ENCODE measurements around the gene ANXA2. TPM values are rescaled to one million over a fixed set of nuclear protein-coding genes. Genes with fewer than 3 reads are reported as not detected.
"Not testable (repeated sequence)": the region's sequence is repeated elsewhere in the genome, so short reads cannot be mapped to it uniquely, and the experiment has no call there.

The ANXA2 gene
- total and polyA plus RNA-seq, 2 experiments from 2014 or later: 4,692 to 6,052 TPM

GRCh38 chr15:60411774-60412425 is 14.1 kb upstream of the ANXA2 start:
- Histone ChIP-seq H2AFZ (no peak overlapping the region), H3K36me3 (ENCODE audit: low read depth) (no peaks in the 10 kb centered on the region), H3K9me3 (ENCODE audit: low read depth) (no peaks in the 10 kb centered on the region), H4K20me1 (ENCODE audit: insufficient read depth) (no peaks in the 10 kb centered on the region), H3K9ac (no peak overlapping the region), H3K79me2 (ENCODE audit: insufficient read depth) (no peaks in the 10 kb centered on the region), H3K4me2 (ENCODE audit: unreplicated experiment) (no peak overlapping the region), H3F3A (ENCODE audit: insufficient read depth) (peaks cover 47% of the 10 kb centered on the region), H3K4me3 (no peak overlapping the region), H3K4me1 (ENCODE audit: insufficient read depth) (peaks cover 40% of the 10 kb centered on the region), H3K27me3 (replicated peaks; ENCODE audit: insufficient read depth) (no peaks in the 10 kb centered on the region), H3K9me2 (ENCODE audit: insufficient read depth) (no peaks in the 10 kb centered on the region), H3K27ac (no peak overlapping the region)
- DNase-seq: no peak
- no peak for TF ChIP-seq EZH2phosphoT487 (IDR thresholded peaks at IDR 0.05; ENCODE audit: insufficient read depth, low read depth)
- TF ChIP-seq EZH2 (IDR thresholded peaks at IDR 0.05; ENCODE audit: insufficient read depth, poor library complexity, severe bottlenecking): no peak
- in situ Hi-C loops (cut with MboI): no loop called here
- WGBS, 2 experiments (ENCODE audit: low coverage in 1 of 2, low lambda C conversion rate in 2 of 2, missing lambda C conversion rate in 2 of 2): 54 to 61% methylated on average over 9 of the region's 9 CpGs

- H3K4me1 ChIP-seq (ENCODE audit: insufficient read depth): peaks cover 46% of the 10 kb centered on the region
- H3K27me3 ChIP-seq (replicated peaks; ENCODE audit: insufficient read depth); H3K79me2 ChIP-seq (ENCODE audit: insufficient read depth); H3K4me3 ChIP-seq; H2AFZ ChIP-seq; H3K9me2 ChIP-seq (ENCODE audit: insufficient read depth); H3K36me3 ChIP-seq (ENCODE audit: low read depth); H3K4me2 ChIP-seq (ENCODE audit: unreplicated experiment); in situ Hi-C loops (cut with MboI); H3K27ac ChIP-seq; H3K9me3 ChIP-seq (ENCODE audit: low read depth); H4K20me1 ChIP-seq (ENCODE audit: insufficient read depth); DNase-seq; H3K9ac ChIP-seq: not testable (repeated sequence)
- WGBS, 2 experiments (ENCODE audit: low coverage in 1 of 2, low lambda C conversion rate in 2 of 2, missing lambda C conversion rate in 2 of 2): 98 to 99% methylated on average over 9 of the region's 9 CpGs
- peaks cover 55% of the 10 kb centered on the region for H3F3A ChIP-seq (ENCODE audit: insufficient read depth)
Observed at GRCh38 chr15:60410350-60410749, 12.6 kb upstream of the ANXA2 start.

- peak; percentile 92 for DNase-seq
Observed at GRCh38 chr15:60408463-60408981, 10.7 kb upstream of the ANXA2 start.

GRCh38 chr15:60407415-60407805 is 9.6 kb upstream of the ANXA2 start:
- Histone ChIP-seq H4K20me1 (ENCODE audit: insufficient read depth) (no peaks in the 10 kb centered on the region), H3K36me3 (ENCODE audit: low read depth) (no peaks in the 10 kb centered on the region), H3K79me2 (ENCODE audit: insufficient read depth) (peaks cover 5% of the 10 kb centered on the region; the same call in 1 of the 2 replicates), H3K4me3 (peak overlapping the region; percentile 28; the same call in 1 of the 2 replicates), H3K4me2 (ENCODE audit: unreplicated experiment) (peak overlapping the region; percentile 72), H3K9ac (peak overlapping the region; percentile 7; the same call in 1 of the 2 replicates), H2AFZ (no peak overlapping the region), H3K9me3 (ENCODE audit: low read depth) (no peaks in the 10 kb centered on the region), H3F3A (ENCODE audit: insufficient read depth) (peaks cover 46% of the 10 kb centered on the region), H3K27me3 (replicated peaks; ENCODE audit: insufficient read depth) (no peaks in the 10 kb centered on the region), H3K27ac (peak overlapping the region; percentile 57), H3K9me2 (ENCODE audit: insufficient read depth) (no peaks in the 10 kb centered on the region), H3K4me1 (ENCODE audit: insufficient read depth) (peaks cover 40% of the 10 kb centered on the region)
- in situ Hi-C loops (cut with MboI): no loop called here
- DNase-seq: peak; percentile 85
- no peak for TF ChIP-seq EZH2phosphoT487 (IDR thresholded peaks at IDR 0.05; ENCODE audit: insufficient read depth, low read depth)
- no peak for TF ChIP-seq EZH2 (IDR thresholded peaks at IDR 0.05; ENCODE audit: insufficient read depth, poor library complexity, severe bottlenecking)

More at GRCh38 chr15:60408463-60408981, 10.7 kb upstream of the ANXA2 start:
- peaks cover 42% of the 10 kb centered on the region for H3F3A ChIP-seq (ENCODE audit: insufficient read depth)
- H3K9me3 ChIP-seq (ENCODE audit: low read depth): no peaks in the 10 kb centered on the region
- no peaks in the 10 kb centered on the region for H4K20me1 ChIP-seq (ENCODE audit: insufficient read depth)
- peak overlapping the region; percentile 72 for H3K4me2 ChIP-seq (ENCODE audit: unreplicated experiment)
- H2AFZ ChIP-seq: no peak overlapping the region
- H3K4me1 ChIP-seq (ENCODE audit: insufficient read depth): peaks cover 37% of the 10 kb centered on the region
- peak overlapping the region; percentile 57 for H3K27ac ChIP-seq
- H3K27me3 ChIP-seq (replicated peaks; ENCODE audit: insufficient read depth): no peaks in the 10 kb centered on the region
- in situ Hi-C loops (cut with MboI): no loop called here
- peak overlapping the region; percentile 28; the same call in 1 of the 2 replicates for H3K4me3 ChIP-seq
- H3K79me2 ChIP-seq (ENCODE audit: insufficient read depth): peaks cover 5% of the 10 kb centered on the region; the same call in 1 of the 2 replicates
- no peaks in the 10 kb centered on the region for H3K9me2 ChIP-seq (ENCODE audit: insufficient read depth)
- H3K9ac ChIP-seq: no peak overlapping the region
- H3K36me3 ChIP-seq (ENCODE audit: low read depth): no peaks in the 10 kb centered on the region
- no peak for TF ChIP-seq EZH2phosphoT487 (IDR thresholded peaks at IDR 0.05; ENCODE audit: insufficient read depth, low read depth)
- TF ChIP-seq EZH2 (IDR thresholded peaks at IDR 0.05; ENCODE audit: insufficient read depth, poor library complexity, severe bottlenecking): no peak

Measured in GM23248 (cell line).